H9 (cell line): ENCODE data around the gene ECE2. TPM values are rescaled to one million over a fixed set of nuclear protein-coding genes. Genes with fewer than 3 reads are reported as not detected.
A peak's percentile ranks its signal among the peaks of the same experiment; 100 is the strongest.

Source experiments
- DNase-seq: peaks from one replicate; pipeline ENCODE4 v3.0.0-alpha.2; 2017
- H2AFZ ChIP-seq: one replicate; pipeline ENCODE4 v1.6.1; 2013; ENCODE audit warnings: mild to moderate bottlenecking, low read length, control low read depth, moderate library complexity
- H2AK5ac ChIP-seq: 2 replicates; pipeline ENCODE4 v1.6.1; 2013; ENCODE audit warnings: low read length, control low read depth, mixed read lengths; ENCODE audit not compliant: insufficient read length
- H2BK120ac ChIP-seq: one replicate; pipeline ENCODE4 v1.6.1; 2013; ENCODE audit warnings: low read depth, mild to moderate bottlenecking, low read length, control low read depth, inconsistent platforms; ENCODE audit not compliant: poor library complexity, severe bottlenecking
- H2BK12ac ChIP-seq: 2 replicates; pipeline ENCODE4 v1.6.1; 2013; ENCODE audit warnings: low read length, control low read depth, mixed read lengths, low read depth; ENCODE audit not compliant: insufficient read length
- H2BK15ac ChIP-seq: 2 replicates; pipeline ENCODE4 v1.6.1; 2013; ENCODE audit warnings: low read depth, low read length, control low read depth
- H2BK20ac ChIP-seq: one replicate; pipeline ENCODE4 v1.6.1; 2013; ENCODE audit warnings: low read depth, mild to moderate bottlenecking, low read length, control low read depth, inconsistent platforms; ENCODE audit not compliant: poor library complexity, severe bottlenecking
- H2BK5ac ChIP-seq: 2 replicates; pipeline ENCODE4 v1.6.1; 2013; ENCODE audit warnings: low read length, control low read depth, mixed read lengths; ENCODE audit not compliant: insufficient read length
- H3K14ac ChIP-seq: 2 replicates; pipeline ENCODE4 v1.6.1; 2013; ENCODE audit warnings: low read length, control low read depth; ENCODE audit not compliant: insufficient read depth
- H3K18ac ChIP-seq: 2 replicates; pipeline ENCODE4 v1.6.1; 2013; ENCODE audit warnings: low read depth, mild to moderate bottlenecking, mixed read lengths, low read length, control low read depth; ENCODE audit not compliant: insufficient read length
- H3K23ac ChIP-seq: 2 replicates; pipeline ENCODE4 v1.6.1; 2013; ENCODE audit warnings: low read length, control low read depth, mixed read lengths, low read depth; ENCODE audit not compliant: insufficient read length
- H3K23me2 ChIP-seq: 2 replicates; pipeline ENCODE4 v1.6.1; 2013; ENCODE audit warnings: low read depth, mild to moderate bottlenecking, mixed read lengths, low read length, control low read depth; ENCODE audit not compliant: insufficient read length, poor library complexity, severe bottlenecking
- H3K27ac ChIP-seq: 2 replicates; pipeline ENCODE4 v1.5.1; 2013; ENCODE audit warnings: low read length, control low read depth, mixed read lengths, low read depth; ENCODE audit not compliant: insufficient read length
- H3K27me3 ChIP-seq: 2 replicates; pipeline ENCODE4 v1.6.1; 2013; ENCODE audit warnings: low read length, control low read depth, inconsistent platforms; ENCODE audit not compliant: insufficient read depth
- H3K4ac ChIP-seq: 2 replicates; pipeline ENCODE4 v1.6.1; 2013; ENCODE audit warnings: low read depth, mild to moderate bottlenecking, control low read depth, inconsistent platforms, low read length, moderate library complexity
- H3K4me1 ChIP-seq: 2 replicates; pipeline ENCODE4 v1.6.1; 2013; ENCODE audit warnings: low read length, control low read depth, inconsistent platforms; ENCODE audit not compliant: insufficient read depth
- H3K4me2 ChIP-seq: 2 replicates; pipeline ENCODE4 v1.6.1; 2013; ENCODE audit warnings: low read length, control low read depth, mixed read lengths; ENCODE audit not compliant: insufficient read length, insufficient read depth
- H3K56ac ChIP-seq: 2 replicates; pipeline ENCODE4 v1.6.1; 2013; ENCODE audit warnings: low read depth, mild to moderate bottlenecking, mixed read lengths, low read length, control low read depth; ENCODE audit not compliant: insufficient read length
- H3K79me1 ChIP-seq: 2 replicates; pipeline ENCODE4 v1.6.1; 2013; ENCODE audit warnings: low read depth, mild to moderate bottlenecking, moderate library complexity, low read length, control low read depth, inconsistent platforms; ENCODE audit not compliant: insufficient read depth, poor library complexity, severe bottlenecking
- H3K79me2 ChIP-seq: 2 replicates; pipeline ENCODE4 v1.6.1; 2013; ENCODE audit warnings: low read length, control low read depth, inconsistent platforms; ENCODE audit not compliant: insufficient read depth
- H3K9ac ChIP-seq: 2 replicates; pipeline ENCODE4 v1.6.1; 2013; ENCODE audit warnings: low read length, control low read depth, mixed read lengths; ENCODE audit not compliant: insufficient read length; ENCODE audit errors: extremely low read depth
- H3K9me3 ChIP-seq: one replicate; pipeline ENCODE4 v1.6.1; 2013; ENCODE audit warnings: low read depth, low read length, inconsistent platforms; ENCODE audit not compliant: control insufficient read depth
- H3T11ph ChIP-seq: one replicate; pipeline ENCODE4 v1.6.1; 2013; ENCODE audit warnings: mild to moderate bottlenecking, low read length, control low read depth, inconsistent platforms
- H4K20me1 ChIP-seq: one replicate; pipeline ENCODE4 v1.6.1; 2013; ENCODE audit not compliant: control insufficient read depth, insufficient read length, insufficient read depth
- H4K5ac ChIP-seq: 2 replicates; pipeline ENCODE4 v1.6.1; 2013; ENCODE audit warnings: low read depth, mild to moderate bottlenecking, mixed read lengths, low read length, control low read depth; ENCODE audit not compliant: insufficient read length
- H4K8ac ChIP-seq: replicated peaks from 2 replicates; pipeline ENCODE4 v1.6.1; 2013; ENCODE audit warnings: low read length, control low read depth, mixed read lengths, low read depth; ENCODE audit not compliant: insufficient read length
- H4K91ac ChIP-seq: 2 replicates; pipeline ENCODE4 v1.6.1; 2013; ENCODE audit warnings: low read depth, mild to moderate bottlenecking, moderate library complexity, mixed read lengths, low read length, control low read depth; ENCODE audit not compliant: insufficient read length
- H3K27ac Mint-ChIP-seq, 3 experiments: 2 replicates in 2 of 3; 3 replicates in 1 of 3; pipeline ENCODE4 v1.8.0; 2020 to 2021; ENCODE audit warnings: mixed read lengths in 3 of 3, mild to moderate bottlenecking in 1 of 3, moderate library complexity in 1 of 3
- H3K27me3 Mint-ChIP-seq: 2 replicates; pipeline ENCODE4 v1.8.0; 2021; ENCODE audit warnings: low read depth, mild to moderate bottlenecking, moderate library complexity, mixed read lengths
- H3K36me3 Mint-ChIP-seq, 3 experiments: 2 replicates in 2 of 3; 3 replicates in 1 of 3; pipeline ENCODE4 v1.8.0; 2020 to 2021; ENCODE audit warnings: low read depth in 3 of 3, mixed read lengths in 3 of 3; ENCODE audit not compliant: insufficient read depth in 1 of 3
- H3K4me1 Mint-ChIP-seq, 2 experiments: 2 replicates each; pipeline ENCODE4 v1.8.0; 2020; ENCODE audit warnings: mixed read lengths in 2 of 2
- H3K4me3 Mint-ChIP-seq, 2 experiments: 2 replicates in 1 of 2; 3 replicates in 1 of 2; pipeline ENCODE4 v1.8.0; 2020 to 2021; ENCODE audit warnings: mild to moderate bottlenecking in 2 of 2, mixed read lengths in 2 of 2, moderate library complexity in 1 of 2
- H3K9me3 Mint-ChIP-seq, 2 experiments: 2 replicates in 1 of 2; 3 replicates in 1 of 2; pipeline ENCODE4 v1.8.0; 2020; ENCODE audit warnings: mild to moderate bottlenecking in 2 of 2, mixed read lengths in 2 of 2, moderate library complexity in 1 of 2
- WGBS: extraction: QIAGEN DNeasy Blood & Tissue Kit; methylation state at CpG from one replicate; pipeline ENCODE4 v1.1.7; 2013; ENCODE audit warnings: missing lambda C conversion rate, low lambda C conversion rate, mixed read lengths; ENCODE audit not compliant: insufficient read length; ENCODE audit errors: extremely low coverage; 5-methylcytosine and 5-hydroxymethylcytosine counted together
- total RNA-seq: library from RNA; stranded (reverse); gene quantifications from 2 replicates; pipeline ENCODE4 v1.2.1, GENCODE V29; 2021
- TF ChIP-seq, protein P1 (sequence below): fragments of 200-600 bp; sonication (generic); conservative IDR thresholded peaks from 3 replicates; pipeline ENCODE4 v1.8.0; 2021; ENCODE audit warnings: antibody characterized with exemption, mild to moderate bottlenecking

Gene ECE2
- total RNA-seq, 1 experiment from 2014 or later, result not detected

GRCh38 chr3:184320104-184320445, 44.3 kb downstream of the ECE2 start:
- TF ChIP-seq, protein P1, sequence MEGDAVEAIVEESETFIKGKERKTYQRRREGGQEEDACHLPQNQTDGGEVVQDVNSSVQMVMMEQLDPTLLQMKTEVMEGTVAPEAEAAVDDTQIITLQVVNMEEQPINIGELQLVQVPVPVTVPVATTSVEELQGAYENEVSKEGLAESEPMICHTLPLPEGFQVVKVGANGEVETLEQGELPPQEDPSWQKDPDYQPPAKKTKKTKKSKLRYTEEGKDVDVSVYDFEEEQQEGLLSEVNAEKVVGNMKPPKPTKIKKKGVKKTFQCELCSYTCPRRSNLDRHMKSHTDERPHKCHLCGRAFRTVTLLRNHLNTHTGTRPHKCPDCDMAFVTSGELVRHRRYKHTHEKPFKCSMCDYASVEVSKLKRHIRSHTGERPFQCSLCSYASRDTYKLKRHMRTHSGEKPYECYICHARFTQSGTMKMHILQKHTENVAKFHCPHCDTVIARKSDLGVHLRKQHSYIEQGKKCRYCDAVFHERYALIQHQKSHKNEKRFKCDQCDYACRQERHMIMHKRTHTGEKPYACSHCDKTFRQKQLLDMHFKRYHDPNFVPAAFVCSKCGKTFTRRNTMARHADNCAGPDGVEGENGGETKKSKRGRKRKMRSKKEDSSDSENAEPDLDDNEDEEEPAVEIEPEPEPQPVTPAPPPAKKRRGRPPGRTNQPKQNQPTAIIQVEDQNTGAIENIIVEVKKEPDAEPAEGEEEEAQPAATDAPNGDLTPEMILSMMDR, result no peak
- H3K79me1 ChIP-seq, result peaks cover 6% of the 10 kb centered on the region
- peaks cover 10% of the 10 kb centered on the region for H3K23me2 ChIP-seq
- H3K9me3 ChIP-seq, result no peaks in the 10 kb centered on the region
- no peak overlapping the region for H3K23ac ChIP-seq
- H3K36me3 Mint-ChIP-seq, result peaks cover 68 to 92% (median 79%) of the 10 kb centered on the region in 3 experiments
- no CpG with 5 or more reads among the region's 4 CpGs for WGBS
- no peak overlapping the region for H2BK5ac ChIP-seq
- H4K5ac ChIP-seq, result no peak overlapping the region
- no peak overlapping the region for H2BK12ac ChIP-seq
- H4K91ac ChIP-seq, result no peak overlapping the region
- no peak overlapping the region for H2AK5ac ChIP-seq
- H3K4me3 Mint-ChIP-seq, result no peak overlapping the region
- peaks cover 38% of the 10 kb centered on the region for H3K79me2 ChIP-seq
- no peaks in the 10 kb centered on the region for H3K9me3 Mint-ChIP-seq
- no peaks in the 10 kb centered on the region for H4K20me1 ChIP-seq
- no peak overlapping the region for H4K8ac ChIP-seq
- no peak overlapping the region for H3K9ac ChIP-seq
- H3K27ac Mint-ChIP-seq, result peak overlapping the region in 1 of 3 experiments; percentile 57; a peak in 1 of 7 replicates
- no peak for DNase-seq
- H3K18ac ChIP-seq, result no peak overlapping the region
- no peaks in the 10 kb centered on the region; the same call in 1 of the 2 replicates for H3K27me3 Mint-ChIP-seq
- no peak overlapping the region for H3K4ac ChIP-seq
- H3K4me1 Mint-ChIP-seq, result peaks cover 26 to 27% of the 10 kb centered on the region in 2 experiments
- H2BK20ac ChIP-seq, result no peak overlapping the region
- no peak overlapping the region for H3K14ac ChIP-seq
- H3K4me1 ChIP-seq, result peaks cover 8% of the 10 kb centered on the region; the same call in 1 of the 2 replicates
- H3T11ph ChIP-seq, result no peak overlapping the region
- H3K56ac ChIP-seq, result no peak overlapping the region
- no peaks in the 10 kb centered on the region for H3K27me3 ChIP-seq
- no peak overlapping the region for H3K27ac ChIP-seq
- H2BK120ac ChIP-seq, result no peak overlapping the region
- no peak overlapping the region for H2AFZ ChIP-seq
- no peak overlapping the region for H2BK15ac ChIP-seq
- H3K4me2 ChIP-seq, result no peak overlapping the region
